NT2/D1 (cell line): ENCODE measurements around the gene PRKCH.

Experiments
- YY1 ChIP-seq: IDR thresholded peaks from 2 replicates; pipeline ENCODE4 v1.6.1; 2011; ENCODE audit not compliant: insufficient read length, insufficient read depth
- ZNF274 ChIP-seq: IDR thresholded peaks from 2 replicates; pipeline ENCODE4 v1.6.1; 2011; ENCODE audit warnings: mild to moderate bottlenecking, low read depth, low read length

- TF ChIP-seq YY1 (no peak), ZNF274 (no peak)
Measured at GRCh38 chr14:61421212-61421923, 100.0 kb downstream of the PRKCH start.
